HCT116 (cell line): ENCODE measurements around the gene LSP1.

Source experiments
- ATF3 ChIP-seq: IDR thresholded peaks from 2 replicates; pipeline ENCODE4 v1.6.1; 2012
- CBX3 ChIP-seq: IDR thresholded peaks from 2 replicates; pipeline ENCODE4 v1.6.1; 2012; ENCODE audit warnings: low read depth
- CEBPB ChIP-seq: IDR thresholded peaks from 2 replicates; pipeline ENCODE4 v1.6.1; 2012; ENCODE audit warnings: low read depth
- CTCF ChIP-seq, 3 experiments: fragments of 200-600 bp in 1 of 3; sonication (generic) in 1 of 3; IDR thresholded peaks in 2 of 3; conservative IDR thresholded peaks in 1 of 3; 2 replicates each; pipeline ENCODE4 v1.5.1; 2012 to 2017; ENCODE audit warnings: low read depth in 2 of 3, low read length in 2 of 3, antibody characterized with exemption in 1 of 3, borderline replicate concordance in 1 of 3, control low read depth in 1 of 3, mild to moderate bottlenecking in 1 of 3, mixed read lengths in 1 of 3, mixed run types in 1 of 3, moderate library complexity in 1 of 3; ENCODE audit not compliant: insufficient read depth in 1 of 3
- EGR1 ChIP-seq: IDR thresholded peaks from 2 replicates; pipeline ENCODE4 v1.6.1; 2012; ENCODE audit warnings: low read depth
- EZH2 ChIP-seq: fragments of 200-600 bp; sonication (generic); IDR thresholded peaks from 2 replicates; pipeline ENCODE4 v1.6.1; 2017; ENCODE audit warnings: antibody characterized with exemption, mixed run types
- JUND ChIP-seq: IDR thresholded peaks from 2 replicates; pipeline ENCODE4 v1.6.1; 2012
- MAX ChIP-seq: IDR thresholded peaks from 2 replicates; pipeline ENCODE4 v1.6.1; 2012
- POLR2A ChIP-seq: IDR thresholded peaks from 2 replicates; pipeline ENCODE4 v1.7.0; 2011; ENCODE audit warnings: borderline replicate concordance; ENCODE audit not compliant: insufficient read depth, insufficient read length; ENCODE audit errors: extremely low read depth
- POLR2AphosphoS5 ChIP-seq: IDR thresholded peaks from 2 replicates; pipeline ENCODE4 v1.6.1; 2011; ENCODE audit warnings: mild to moderate bottlenecking, low read depth, low read length, moderate library complexity
- RAD21 ChIP-seq: IDR thresholded peaks from 2 replicates; pipeline ENCODE4 v1.6.1; 2012; ENCODE audit warnings: low read depth, mild to moderate bottlenecking
- REST ChIP-seq: IDR thresholded peaks from 2 replicates; pipeline ENCODE4 v1.6.1; 2012; ENCODE audit warnings: low read depth
- SP1 ChIP-seq: IDR thresholded peaks from 2 replicates; pipeline ENCODE4 v1.6.1; 2012; ENCODE audit warnings: low read depth
- ZNF274 ChIP-seq: fragments of 200-500 bp; sonication (Bioruptor generic); IDR thresholded peaks from 2 replicates; pipeline ENCODE4 v1.6.1; 2014; ENCODE audit warnings: mild to moderate bottlenecking, low read depth, low read length, inconsistent platforms

GRCh38 chr11:1881442-1882264 is 28.8 kb downstream of the LSP1 start:
- TF ChIP-seq JUND (no peak), CTCF (IDR thresholded peaks at IDR 0.05 in 2 of 3, conservative IDR thresholded peaks at IDR 0.05 in 1 of 3; ENCODE audit: borderline replicate concordance in 1 of 3, insufficient read depth in 1 of 3, low read depth in 2 of 3, low read length in 2 of 3) (no peak), ATF3 (no peak), RAD21 (no peak), MAX (no peak), POLR2A (no peak), ZNF274 (no peak), SP1 (no peak), EZH2 (no peak), REST (no peak), CBX3 (no peak), POLR2AphosphoS5 (no peak), EGR1 (no peak), CEBPB (no peak)
